Activated CD8-positive, alpha-beta memory T cell treated with anti-CD3 and anti-CD28 coated beads, Interleukin-2, amount 50 U/mL, for 24 hours (primary cell): ENCODE measurements around the gene NAV2.

Experiments
- DNase-seq: peaks from one replicate; pipeline ENCODE4 v3.0.0-alpha.2; 2020; ENCODE audit errors: extremely low read depth

The NAV2 gene

DNA sequence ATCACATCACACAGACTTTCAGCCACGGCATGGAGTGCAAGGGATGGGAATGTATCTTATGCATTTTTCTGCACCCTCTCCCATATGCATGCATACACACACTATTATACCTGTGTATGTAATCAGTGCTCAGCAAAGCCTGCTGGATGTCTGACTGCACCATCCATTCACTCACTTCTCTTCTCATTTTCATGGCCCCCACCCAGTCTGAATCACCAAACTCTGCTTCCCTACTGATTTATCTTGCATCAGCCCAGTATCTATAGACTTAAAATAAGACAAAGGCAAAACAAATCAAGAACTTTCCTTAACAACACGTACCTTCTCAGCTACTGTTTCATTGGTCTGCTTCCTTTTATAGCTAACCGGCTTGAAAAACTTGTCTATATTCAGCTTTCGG lies 426.1 kb downstream of the NAV2 start:
- no peak for DNase-seq

DNA sequence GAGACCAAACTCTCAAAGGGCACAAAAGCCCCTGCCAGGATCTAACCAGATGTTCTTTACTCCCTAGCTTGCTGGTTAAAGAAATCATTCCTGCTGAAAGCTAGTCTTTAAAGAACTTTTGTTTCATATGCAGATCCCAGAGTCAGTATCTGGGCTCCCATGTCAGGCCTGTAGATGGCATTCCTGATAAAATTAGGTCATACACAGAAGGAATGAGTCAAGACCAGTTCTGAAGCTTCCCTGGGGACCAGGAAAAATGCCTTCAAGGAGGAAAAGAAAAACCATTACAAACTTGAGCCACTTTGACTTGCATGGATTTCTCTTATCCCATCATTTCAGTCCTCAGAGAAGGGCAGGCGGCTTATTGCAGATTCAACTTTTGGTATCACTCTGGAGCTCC lies 441.7 kb downstream of the NAV2 start:
- no peak for DNase-seq

DNA sequence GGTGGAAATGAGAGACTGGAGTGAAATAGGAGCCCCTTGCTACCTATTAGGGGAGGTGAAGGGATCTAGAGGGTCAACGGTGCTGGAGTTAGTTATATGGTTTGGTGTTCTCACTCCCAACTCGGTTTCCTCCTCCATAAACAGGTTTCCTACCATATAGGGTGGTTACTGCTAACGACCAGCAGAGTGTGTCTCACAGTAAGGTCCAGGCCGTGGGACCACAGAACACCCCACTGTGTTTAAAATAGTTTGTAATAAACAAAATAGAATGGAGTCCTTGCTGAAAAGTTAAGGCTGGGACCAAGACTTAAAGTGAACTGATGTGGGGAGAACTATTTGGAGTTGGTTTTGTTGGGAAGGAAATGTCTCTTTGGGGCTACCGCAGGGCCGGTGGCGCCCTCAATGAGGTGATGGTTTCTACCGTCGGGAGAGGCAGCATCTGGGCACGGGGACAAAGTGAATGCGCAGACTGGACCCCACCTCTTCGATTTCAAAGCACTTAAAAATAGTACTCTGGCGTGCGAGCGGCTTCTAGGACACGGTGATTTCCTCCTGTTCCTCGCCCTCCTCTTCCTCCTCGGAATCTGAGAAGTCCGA lies 443.1 kb downstream of the NAV2 start:
- no peak for DNase-seq

DNA sequence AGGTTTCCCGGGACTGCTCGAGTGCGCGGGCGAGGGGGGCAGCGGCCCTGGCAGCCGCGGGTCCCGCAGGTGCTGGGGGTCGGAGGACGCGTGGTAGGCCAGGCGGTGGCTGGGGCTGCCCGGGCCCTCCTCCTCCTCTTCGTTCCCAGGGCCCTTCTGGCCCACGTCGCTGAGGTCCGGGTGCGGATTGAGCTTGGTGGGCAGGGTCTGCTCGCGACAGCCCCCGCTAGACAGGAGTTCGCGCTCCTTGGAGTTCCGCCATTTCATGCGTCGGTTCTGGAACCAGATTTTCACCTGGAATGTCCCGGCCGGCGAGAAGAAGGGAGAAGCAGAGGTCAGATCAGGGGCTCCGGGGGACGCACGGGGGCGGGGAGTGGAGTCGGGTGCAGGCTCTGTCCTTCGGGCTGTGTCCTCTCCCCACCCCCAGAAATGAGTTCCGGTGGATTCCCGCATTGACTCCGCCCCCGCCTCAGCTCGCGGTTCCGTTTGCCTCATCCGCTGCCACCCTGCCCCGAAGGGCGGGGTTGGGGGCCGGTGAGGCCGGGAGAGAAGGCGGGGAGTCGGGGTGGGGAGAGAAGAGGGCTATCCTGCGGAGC lies 443.7 kb downstream of the NAV2 start:
- no peak for DNase-seq

DNA sequence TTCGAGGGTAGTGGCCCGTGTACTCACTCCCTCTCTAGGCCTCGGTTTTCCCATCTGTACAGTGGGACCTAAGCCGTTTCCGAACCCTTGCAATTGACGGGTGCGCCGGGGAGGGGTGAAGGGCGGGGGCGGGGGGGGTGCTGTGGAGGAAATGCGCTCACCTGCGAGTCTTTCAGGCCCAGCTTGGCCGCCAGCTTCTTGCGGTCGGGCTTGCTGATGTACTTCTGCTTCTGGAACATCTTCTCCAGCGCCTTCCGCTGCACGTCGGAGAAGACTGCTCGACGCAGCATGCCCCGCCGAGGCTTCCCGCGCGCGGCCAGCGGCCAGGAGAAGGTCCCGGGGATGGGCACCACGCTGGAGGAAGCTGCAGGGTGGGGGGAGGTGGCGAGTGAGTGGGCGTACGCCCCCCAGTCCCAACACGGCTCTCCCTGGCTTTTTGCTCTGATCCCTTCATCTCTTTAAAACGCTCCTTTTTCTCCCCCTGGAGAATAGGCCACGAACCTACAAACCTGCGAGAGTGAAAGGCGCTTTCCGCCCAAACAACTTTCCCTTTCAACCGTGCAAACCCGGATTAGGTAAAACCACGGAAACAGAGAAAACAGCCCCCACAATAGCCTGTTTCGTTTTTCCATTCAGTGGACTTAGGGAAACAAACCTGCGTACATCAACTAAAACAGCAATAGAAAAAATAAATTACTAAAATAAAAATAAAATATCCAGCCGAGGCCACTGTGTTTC lies 444.4 kb downstream of the NAV2 start:
- no peak for DNase-seq

DNA sequence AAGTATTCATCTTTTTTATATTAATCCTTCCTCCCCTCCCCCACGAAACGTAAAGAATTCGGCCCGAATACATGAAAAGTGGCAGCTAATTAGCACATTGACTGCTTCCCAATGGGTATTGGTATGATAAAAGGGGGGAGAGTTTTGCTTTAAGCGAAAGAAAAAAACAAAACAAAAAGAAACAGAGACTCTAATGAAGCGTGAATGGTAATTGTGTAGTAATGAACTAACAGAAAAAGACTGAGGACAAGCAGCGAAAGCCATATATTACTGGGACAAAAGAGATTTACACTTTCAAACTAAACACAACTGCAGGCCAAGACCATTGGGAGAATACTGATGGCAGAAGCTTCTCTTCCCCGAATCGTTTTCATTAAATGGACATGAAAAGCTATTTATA lies 445.1 kb downstream of the NAV2 start:
- no peak for DNase-seq

DNA sequence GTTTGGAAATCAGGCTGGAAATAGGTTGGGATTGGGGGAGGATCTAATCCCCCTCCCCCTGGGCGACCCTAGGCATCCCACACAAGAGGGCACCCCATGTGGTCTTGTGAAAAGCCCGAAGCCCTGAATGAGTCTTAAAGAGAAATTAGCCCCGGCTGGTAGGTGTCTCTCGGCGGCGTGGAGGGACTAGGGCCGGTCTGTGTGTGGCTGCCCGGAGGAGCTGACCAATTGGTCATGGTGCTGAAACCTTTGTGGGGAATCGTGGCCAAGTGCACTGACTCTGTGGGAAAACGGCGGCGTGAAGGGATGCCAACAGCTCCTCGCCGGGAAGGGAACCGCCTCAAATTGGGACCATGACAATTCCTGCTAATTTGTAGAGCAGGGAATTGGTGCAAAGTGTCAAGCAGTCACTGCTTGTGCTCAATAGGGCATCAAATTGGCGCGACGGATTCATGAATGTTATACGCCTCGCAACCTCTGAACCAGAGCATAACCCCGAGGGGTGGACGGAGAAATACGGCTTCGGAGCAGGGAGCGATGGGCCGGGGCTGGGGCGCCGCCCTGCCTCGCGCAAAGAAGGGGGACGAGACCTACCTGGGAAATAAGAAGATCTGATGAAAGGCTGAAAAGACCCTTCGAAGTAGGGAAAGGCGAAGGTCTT lies 446.1 kb downstream of the NAV2 start:
- DNase-seq: no peak

DNA sequence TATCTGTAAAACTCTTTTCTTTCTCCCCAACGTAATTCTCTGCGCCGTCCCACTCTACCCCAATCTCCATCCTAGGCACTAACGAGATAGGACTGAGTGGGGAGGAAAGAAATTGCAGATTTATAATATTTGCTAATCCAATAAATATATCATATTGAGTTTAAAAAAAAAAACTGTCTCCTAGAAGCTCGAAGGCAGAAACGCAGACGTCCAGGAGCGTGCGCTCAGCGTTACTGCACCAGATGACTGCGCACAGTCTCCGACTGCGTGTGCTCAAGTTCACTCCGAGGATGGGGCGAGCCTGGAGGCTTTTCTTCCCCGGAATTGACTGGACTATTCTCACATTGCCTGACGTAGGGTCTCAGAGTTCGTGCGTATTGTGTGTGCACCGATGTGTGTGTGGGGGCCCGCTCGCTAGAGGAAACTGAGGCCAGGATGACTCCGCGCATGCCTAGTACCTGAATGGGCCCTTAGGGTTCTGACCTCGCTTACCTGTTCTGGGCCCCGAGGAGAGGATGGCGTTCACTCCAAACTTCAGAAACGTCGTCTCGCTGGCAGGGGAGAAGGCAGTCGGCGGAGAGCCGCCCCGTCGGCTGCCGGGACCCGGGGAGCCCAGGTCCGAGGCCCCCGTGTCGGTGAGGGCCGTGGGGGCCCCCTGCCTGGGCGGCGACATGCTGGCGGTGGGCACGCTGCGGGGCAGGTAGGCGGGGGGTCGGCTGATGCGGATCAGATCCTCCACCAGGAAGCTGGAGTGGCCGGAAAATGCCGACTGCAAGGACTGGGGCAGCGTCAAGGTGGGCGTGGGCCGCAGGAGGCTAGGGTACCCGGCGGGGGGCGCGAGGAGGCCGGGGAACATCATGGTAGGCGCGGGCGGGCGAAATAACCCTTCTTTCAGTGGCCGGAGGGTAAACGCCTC lies 447.1 kb downstream of the NAV2 start:
- DNase-seq: no peak

DNA sequence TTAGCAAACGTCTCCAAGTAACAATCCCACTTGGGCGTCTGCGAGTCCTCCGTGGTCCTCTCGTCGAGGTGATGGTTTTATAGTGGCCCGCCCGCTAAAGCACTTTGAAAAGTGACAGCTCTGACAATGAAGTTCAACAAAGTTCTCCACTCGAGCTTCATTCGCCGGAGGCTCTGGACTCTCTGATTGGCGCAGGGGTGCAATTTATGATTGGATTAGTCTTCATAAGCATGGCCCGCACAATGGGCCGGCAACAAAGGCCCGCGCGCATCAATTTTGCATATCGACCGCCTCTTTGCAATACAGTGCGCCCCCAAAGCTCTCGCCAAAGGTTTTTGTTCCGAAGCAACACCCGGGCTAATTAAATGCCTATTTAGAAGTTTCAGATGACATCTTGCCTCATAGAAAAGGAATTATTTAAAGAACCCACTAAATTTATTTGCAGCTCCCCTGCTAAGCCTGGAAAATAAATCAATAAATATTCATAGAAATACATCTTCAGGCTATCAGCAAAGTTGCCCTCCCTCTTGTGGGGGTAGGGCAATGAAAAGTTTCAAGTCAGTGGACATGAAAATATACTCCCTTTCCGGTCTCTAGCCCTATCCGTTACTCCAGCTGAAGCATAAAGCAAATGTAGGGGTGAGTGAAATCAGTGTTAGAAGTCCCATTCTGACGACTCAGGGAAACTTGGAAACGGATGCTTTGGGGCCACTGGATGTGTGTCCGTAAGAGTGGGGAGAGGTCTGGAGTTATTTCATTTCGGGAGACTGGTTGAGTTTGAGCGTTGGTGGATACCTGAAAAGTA lies 448.0 kb downstream of the NAV2 start, which contains the start of gene DBX1:
Gene DBX1, minus strand, starts transcription at position 51 of the 805 bp plus-strand sequence. CDS start 151 bp downstream, outside the sequence.
- no peak for DNase-seq

DNA sequence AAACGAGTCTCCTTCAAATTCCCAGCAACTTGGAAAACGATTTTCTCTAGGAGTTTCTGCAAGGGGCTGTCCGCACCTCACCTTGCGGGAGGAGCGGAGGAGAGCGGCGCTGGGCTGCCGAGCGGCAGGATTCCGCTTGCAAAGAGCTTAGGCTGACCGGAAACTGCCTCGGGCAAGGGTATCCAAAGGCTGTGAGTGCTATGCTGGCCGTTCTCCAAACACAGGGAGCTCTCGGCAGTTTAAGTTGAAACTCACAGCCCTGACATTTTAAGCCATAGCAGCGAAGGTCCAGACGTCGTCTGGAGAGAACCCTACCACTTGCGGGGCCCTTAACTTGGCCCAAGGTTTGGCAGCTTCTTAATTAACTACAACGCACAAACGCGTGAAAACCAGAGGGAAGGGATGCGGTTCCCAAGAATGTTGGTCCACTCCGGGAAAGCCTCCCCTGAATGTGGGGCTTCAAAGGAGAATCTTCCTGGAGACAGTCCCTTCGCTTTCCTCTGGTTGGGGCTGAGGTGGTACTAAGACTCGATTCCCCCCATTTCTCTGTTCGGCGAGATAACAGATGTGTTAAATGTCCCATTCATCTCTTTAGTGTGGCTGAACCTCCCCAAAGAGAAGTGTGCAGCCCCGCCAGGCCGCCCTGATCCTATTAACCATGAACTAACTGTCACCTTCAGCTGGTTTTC lies 448.7 kb downstream of the NAV2 start:
- no peak for DNase-seq

DNA sequence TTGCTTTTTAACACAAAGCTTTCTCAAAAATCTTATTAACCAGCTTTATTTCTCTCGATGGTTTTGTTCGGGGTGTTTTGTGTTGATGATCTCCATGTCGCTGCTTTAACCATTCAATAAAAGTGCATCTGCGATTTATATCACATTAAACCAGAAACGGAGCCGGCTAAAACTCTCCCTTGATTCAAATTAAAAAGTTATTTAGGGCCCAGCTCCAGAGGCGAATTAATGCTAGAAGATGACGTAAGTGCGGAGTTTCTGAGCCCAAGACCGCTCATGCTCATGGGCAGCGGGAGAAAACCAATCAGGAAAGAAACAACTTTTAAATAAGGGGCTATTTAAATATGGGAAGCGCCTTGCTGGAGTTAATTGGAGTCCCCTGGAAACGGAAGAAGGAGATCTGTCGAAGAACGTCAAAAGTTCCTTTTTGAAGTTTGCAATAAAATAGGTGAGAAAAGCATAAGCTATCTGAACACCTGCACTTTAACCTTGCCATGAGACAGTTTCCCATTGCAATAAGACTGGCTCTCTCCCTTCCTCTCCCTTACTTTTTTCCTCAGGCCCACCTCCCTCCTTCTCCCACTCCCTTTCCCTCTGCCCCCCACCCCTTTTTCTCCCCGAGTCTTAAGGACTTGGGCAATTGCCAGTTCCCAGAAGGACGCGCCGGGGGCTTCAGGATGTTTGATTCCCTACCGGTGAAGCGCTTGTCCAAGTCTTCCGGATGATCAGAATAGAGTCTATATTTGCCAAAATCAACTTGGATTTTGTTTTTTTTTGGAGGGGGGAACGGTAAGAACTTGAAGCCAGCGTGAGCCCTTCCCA lies 449.5 kb downstream of the NAV2 start:
- no peak for DNase-seq

DNA sequence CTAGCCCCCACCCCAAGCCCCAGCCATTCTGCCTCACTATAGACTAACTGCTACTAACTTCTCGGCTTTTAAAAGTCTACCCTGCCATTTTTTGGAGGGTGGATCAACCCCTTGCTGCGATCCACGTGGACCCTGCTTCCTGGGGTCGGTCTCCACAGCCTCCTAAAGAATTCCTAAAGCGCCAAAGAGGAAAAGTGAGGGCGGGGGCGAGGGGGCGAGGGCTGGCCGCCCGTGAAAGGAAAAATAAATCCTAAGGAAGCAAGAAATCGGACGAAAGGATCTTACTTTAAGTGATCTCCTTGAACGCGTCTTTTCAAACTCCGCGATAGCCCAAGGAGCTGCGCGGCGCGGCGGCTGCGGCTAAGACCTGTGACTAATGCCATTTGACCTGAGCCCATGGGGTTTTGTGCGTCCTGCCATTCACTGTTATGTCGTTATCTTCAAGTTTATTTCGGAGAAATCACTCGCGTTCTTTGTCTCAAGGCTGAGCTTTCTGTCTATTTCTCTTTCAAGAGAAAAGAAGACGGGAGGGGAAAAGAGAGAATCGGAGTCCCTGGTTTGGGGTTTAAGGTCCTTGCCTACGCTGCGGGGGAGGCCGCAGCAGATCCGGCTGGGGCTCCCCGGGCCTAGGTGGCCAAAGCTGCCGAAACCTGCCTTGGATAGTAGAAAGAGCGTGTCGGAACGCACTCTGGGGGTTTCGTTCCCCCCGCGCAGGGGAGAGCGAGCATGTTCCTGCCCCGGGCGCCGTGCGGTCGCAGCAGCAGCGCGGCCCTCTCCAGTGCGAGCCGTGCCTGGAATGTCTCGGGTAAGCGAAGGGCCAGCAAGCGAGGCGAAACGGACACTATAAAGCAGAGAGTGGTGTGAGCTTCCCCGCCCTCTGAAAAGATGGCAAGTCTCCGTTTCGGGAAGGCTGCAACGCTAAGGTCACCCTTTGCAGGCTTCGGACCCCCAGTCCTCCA lies 450.5 kb downstream of the NAV2 start:
- no peak for DNase-seq

DNA sequence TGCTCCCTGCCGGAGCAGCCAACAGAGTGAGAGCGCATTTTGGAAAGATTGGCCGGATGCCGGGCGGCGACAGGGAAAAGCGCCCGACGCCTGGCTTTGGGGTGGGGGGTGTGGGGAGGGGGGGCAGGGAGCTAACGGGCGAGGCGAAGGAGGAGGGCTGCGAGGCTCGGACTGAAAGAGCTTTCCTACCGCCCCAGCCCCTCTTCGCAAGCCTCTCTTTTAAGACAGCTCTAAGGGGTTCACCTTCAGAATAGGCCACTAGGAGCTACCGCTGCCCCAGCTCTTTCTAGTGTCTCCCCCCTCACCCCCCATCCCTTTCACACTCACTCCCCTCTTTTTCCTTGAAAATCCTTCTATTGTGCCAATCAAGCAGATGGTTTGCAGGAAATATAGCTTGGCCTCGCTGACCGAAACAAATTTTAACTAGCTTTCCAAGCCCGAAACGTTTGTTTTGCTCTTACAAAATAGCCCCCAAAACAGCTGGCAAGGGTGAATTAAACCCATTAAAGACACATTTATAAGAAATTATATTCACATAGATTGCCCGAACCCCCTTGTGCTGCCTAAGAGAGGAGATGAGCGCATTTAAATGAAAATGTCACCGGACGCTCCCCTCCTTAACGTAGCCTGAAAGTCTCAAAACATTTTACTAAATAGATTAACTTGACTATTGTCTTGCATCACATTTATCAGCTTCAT lies 451.3 kb downstream of the NAV2 start:
- DNase-seq: no peak
